NCI-H1417 treated with DMSO at 0.1 percent for 48 hours (cell line): ENCODE measurements around the gene ZMIZ1.

Experiments used
- DNase-seq: peaks from one replicate; lab custom pipeline; 2025; lab: John Stamatoyannopoulos, UW

ZMIZ1 gene

DNA sequence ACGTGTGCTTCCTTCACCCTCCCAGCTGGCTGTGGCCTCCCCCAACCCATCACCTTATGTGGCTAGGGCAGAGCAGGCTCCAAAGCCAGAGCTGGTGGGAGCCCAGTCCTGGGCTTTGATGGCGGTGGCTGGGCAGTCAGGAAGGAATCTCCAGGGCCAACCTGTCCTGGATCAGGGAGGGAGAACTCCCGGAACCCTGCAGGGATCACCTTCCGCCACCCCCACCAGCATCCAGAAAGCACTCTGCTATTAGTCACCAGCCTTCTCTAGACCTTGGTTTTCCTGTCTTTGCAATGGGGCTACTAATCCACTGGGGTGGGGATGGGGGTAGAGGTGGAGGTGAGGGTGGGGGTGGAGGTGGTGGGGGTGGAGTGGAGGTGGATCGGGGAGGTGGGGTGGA, 139.0 kb downstream of the ZMIZ1 start:
- DNase-seq = no peak

- DNase-seq = no peak
Measured at GRCh38 chr10:79208251-79208983, 139.7 kb downstream of the ZMIZ1 start.

DNA sequence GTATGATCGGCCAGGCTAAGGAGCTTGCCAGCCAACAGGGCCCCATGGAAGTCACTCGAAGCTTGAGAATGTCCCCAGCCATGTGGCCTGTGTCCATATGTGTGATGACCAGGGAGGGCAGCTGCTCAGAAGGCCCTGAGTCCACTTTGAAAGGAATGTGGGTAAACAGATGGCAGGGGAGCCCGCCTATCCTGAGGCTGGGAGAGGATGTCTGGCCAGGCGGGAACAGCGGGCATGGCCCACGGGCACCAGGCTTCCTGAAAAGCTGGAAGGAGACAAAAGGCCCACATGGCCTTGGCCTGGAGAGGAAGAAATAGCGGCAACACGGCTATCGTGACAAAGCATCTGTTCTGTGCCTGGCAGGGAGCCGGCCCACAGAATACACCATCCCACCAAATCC, 140.6 kb downstream of the ZMIZ1 start:
- DNase-seq = no peak

- DNase-seq = no peak
Measured at GRCh38 chr10:79209831-79210230, 141.1 kb downstream of the ZMIZ1 start.

- no peak for DNase-seq
Measured at GRCh38 chr10:79210672-79211071, 141.9 kb downstream of the ZMIZ1 start.

GRCh38 chr10:79211616-79212015, 142.8 kb downstream of the ZMIZ1 start:
- DNase-seq = no peak

GRCh38 chr10:79215531-79215930, 146.8 kb downstream of the ZMIZ1 start:
- no peak for DNase-seq

GRCh38 chr10:79219322-79219957, 150.7 kb downstream of the ZMIZ1 start:
- DNase-seq = no peak

- DNase-seq = no peak
Measured at GRCh38 chr10:79220307-79220706, 151.5 kb downstream of the ZMIZ1 start.

DNA sequence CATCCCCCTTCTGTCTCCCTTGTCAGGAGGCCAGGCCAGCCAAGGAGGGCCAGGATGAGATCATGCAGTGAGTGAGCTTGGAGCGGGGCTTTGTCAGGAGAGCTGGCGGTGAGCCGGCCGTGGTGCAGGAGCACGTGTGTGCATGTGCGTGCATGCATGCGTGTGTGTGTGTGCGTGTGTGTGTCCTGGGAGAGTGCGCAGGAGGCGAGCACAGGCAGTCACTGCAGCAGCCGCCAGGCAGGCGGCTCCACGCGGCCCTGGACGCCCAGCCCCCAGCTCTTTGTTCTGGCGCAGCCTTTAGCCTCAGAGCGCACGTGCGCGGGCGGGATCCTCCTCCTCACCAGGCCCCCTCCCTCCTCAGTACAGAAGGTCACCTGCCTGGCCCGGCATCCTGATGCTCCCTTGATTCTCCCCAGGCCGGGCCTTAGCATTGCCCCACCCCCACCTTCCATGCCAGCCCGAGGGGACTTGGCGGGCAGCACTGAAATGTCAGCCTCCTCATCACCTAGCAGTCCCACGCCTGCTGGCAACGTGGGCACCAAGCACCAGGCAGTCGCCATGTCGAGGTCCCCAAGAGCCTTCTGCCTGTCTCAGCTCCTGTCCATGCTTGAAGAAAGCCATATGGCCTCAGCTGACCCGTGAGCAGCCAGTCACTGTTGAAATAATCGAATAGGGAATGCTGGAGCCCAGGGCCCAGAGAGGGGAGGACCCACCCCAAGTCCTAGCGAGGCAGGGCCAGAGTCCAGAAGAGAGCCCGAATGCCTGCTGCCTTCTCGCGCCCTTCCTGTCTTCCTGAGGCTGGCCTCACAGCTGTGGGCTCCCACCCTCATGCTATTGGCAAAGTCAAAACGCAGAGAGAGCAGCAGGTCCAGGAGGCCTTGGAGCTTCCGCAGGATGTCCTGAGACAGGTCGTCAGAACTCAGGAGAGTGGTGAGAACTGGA, 152.6 kb downstream of the ZMIZ1 start:
- DNase-seq = no peak

DNA sequence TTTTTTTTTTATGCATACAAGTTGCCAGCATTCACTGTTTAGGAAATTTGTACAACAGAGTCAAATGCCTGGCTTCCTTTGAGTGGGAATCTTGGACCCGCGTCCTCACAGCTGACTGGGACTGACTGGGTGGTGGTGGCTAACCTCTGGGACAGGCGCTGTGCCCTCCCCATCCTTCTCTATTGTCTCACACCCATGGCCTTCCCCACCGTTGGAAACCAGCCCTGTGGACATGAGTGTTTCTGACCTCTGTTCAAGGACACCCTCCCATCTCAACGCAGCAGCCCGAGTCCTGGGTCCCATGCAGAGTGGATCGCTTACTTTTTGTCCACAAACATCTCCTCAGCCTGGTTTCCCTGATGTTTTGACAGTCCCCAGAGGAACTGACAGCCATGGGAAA, 153.4 kb downstream of the ZMIZ1 start:
- no peak for DNase-seq

DNA sequence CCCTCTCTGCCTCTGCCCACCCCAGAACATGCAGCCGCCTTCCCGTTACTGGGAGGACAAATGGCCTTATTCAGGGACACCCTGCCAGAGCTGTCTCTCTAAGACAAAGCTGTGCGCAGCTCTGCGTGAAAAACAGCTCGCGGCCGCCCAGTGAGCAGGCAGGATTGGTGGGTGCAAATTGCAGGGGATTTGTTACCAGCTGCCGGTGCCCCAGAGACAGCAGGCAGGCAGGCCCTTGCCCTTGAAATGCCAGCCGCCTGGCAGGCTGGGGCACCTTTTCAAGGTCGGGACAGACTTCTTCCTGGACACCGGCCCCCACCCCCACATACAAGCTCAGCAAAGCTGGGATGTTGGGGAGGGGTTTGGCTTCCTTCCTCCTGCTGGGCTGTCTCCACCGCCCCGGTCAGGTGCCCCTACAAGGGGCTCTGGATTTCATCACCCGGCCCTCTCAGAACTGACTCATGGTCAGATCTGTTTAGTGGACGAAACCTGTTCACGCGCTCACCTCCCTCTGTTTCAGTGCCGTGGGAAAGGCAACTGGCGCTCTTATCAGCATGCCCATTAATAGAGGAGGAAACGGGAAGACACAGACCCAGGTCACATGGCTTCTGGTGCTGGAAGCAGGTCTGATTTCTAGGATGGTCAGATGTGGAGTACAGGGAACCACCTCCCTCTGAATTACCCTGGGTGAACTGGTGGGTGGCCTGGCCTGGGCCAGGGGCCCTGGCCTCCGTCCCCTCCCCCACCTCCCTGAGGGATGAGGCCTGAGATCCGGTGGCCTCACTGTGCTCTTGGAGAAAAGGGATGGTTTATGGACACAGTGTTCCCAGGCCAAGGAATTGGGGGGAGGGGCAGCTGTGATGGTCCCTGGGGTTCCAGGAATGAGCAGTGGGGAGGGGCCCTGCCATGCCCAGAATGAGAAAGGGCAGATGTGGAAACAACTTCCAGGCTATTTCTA, 154.6 kb downstream of the ZMIZ1 start:
- DNase-seq = no peak

- DNase-seq = no peak
Measured at GRCh38 chr10:79224263-79224949, 155.6 kb downstream of the ZMIZ1 start.

GRCh38 chr10:79224992-79225391, 156.2 kb downstream of the ZMIZ1 start:
- DNase-seq = no peak

GRCh38 chr10:79226391-79227245, 157.9 kb downstream of the ZMIZ1 start:
- no peak for DNase-seq

GRCh38 chr10:79229071-79229541, 160.3 kb downstream of the ZMIZ1 start:
- peak; percentile 31 for DNase-seq

GRCh38 chr10:79229830-79230327, 161.1 kb downstream of the ZMIZ1 start:
- no peak for DNase-seq

GRCh38 chr10:79230328-79230830, 161.6 kb downstream of the ZMIZ1 start:
- DNase-seq = no peak

- DNase-seq = no peak
Measured at GRCh38 chr10:79230850-79231249, 162.1 kb downstream of the ZMIZ1 start.
